Kidney (tissue), 14 donors: Measurements from ENCODE around the gene ANXA2R. TPM values are rescaled to one million over a fixed set of nuclear protein-coding genes. Genes with fewer than 3 reads are reported as not detected.
A peak's percentile ranks its signal among the peaks of the same experiment; 100 is the strongest.

Source experiments
- DNase-seq, 5 donors: peaks; one replicate each; pipeline ENCODE4 v3.0.0-alpha.2; 2013 to 2020
- FAIRE-seq: peaks from 2 replicates; lab custom pipeline; 2012; peaks lifted over from hg19 to GRCh38; lab: Jason Lieb, UNC
- H3K27ac ChIP-seq, 2 donors: one replicate each; pipeline ENCODE4 v1.7.0; 2013; ENCODE audit warnings: low read depth in 2 of 2, low read length in 2 of 2, inconsistent platforms in 1 of 2
- H3K27me3 ChIP-seq: one replicate; pipeline ENCODE4 v1.7.1; 2013; ENCODE audit warnings: low read length, inconsistent platforms; ENCODE audit not compliant: control insufficient read depth, insufficient read depth
- H3K36me3 ChIP-seq, 3 donors: one replicate each; pipeline versions ENCODE4 v1.7.0 to v1.7.1; 2013; ENCODE audit warnings: low read length in 3 of 3, control low read depth in 1 of 3, inconsistent platforms in 1 of 3; ENCODE audit not compliant: insufficient read depth in 3 of 3, control insufficient read depth in 2 of 3
- H3K4me1 ChIP-seq, 3 donors: one replicate each; pipeline versions ENCODE4 v1.7.0 to v1.7.1; 2013; ENCODE audit warnings: low read length in 3 of 3, inconsistent platforms in 1 of 3, low read depth in 1 of 3; ENCODE audit not compliant: control insufficient read depth in 2 of 3, insufficient read depth in 2 of 3
- H3K4me3 ChIP-seq, 3 donors: one replicate each; pipeline versions ENCODE4 v1.7.0 to v1.8.1; 2013; ENCODE audit warnings: low read length in 3 of 3, control low read depth in 1 of 3, inconsistent platforms in 1 of 3
- H3K9ac ChIP-seq, 3 donors: one replicate each; pipeline versions ENCODE4 v1.7.0 to v1.7.1; 2013; ENCODE audit warnings: low read length in 3 of 3, control low read depth in 1 of 3, inconsistent platforms in 1 of 3
- H3K9me3 ChIP-seq, 3 donors: one replicate each; pipeline versions ENCODE4 v1.7.0 to v1.7.1; 2013; ENCODE audit warnings: low read length in 3 of 3, control low read depth in 1 of 3, inconsistent platforms in 1 of 3; ENCODE audit not compliant: control insufficient read depth in 2 of 3, insufficient read depth in 1 of 3
- intact Hi-C: fragments of 100-400 bp; cut with DNase I; formaldehyde crosslinking; loops from one replicate; pipeline ENCODE4 v1.11.1; 2022
- polyA plus RNA-seq: library from polyadenylated mRNA; stranded (reverse); fragments of 350-450 nt; fragmentation: Illumina TruSeq; extraction: RNeasy Lipid Tissue Mini Kit (QIAGEN cat#74804); gene quantifications from one replicate; pipeline ENCODE4 v1.2.3, GENCODE V29; 2014; ENCODE audit warnings: low read depth, low replicate concordance; ENCODE audit not compliant: insufficient read depth
- total RNA-seq: library from RNA; stranded (reverse); fragmentation: NEBNext Ultra II Directional; extraction: Animal tissue kit (Norgen Biotek cat#: 25700); gene quantifications from one replicate; pipeline ENCODE4 v1.2.1, GENCODE V29; 2021
- TF ChIP-seq, protein P1 (sequence below): IDR thresholded peaks from 3 replicates; pipeline ENCODE4 v1.5.1; 2012; ENCODE audit warnings: mild to moderate bottlenecking, moderate library complexity, borderline replicate concordance; ENCODE audit not compliant: insufficient read depth; ENCODE audit errors: extremely low read depth
- donor health status: control.
- donor health status: control.
- donor health status: control.
- donor health status: control.
- donor health status: control.
- donor health status: DM: yes; HTN: yes; CAD: no.
- donor health status: Normal renal cell carcinoma (clear cell type).

ANXA2R gene
- total and polyA plus RNA-seq, 2 donors from 2014 or later, result 2.0 to 4.6 TPM

DNA sequence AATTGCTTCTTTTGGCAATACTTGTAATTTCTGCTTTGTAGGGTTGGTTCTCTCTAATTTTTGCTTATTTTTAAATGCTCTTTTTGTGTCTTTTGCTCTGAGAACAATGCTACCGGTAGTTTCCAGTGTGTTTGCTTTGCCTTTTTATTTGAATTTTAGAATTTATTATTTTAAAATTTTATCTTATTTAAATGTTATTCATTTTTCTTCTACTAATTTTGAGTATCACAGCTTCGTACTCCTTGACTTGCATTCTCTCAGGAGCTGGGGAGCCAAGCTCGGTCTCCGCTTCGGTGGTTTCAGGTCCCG, 45.9 kb downstream of the ANXA2R start:
- no peak for DNase-seq
- TF ChIP-seq, protein P1, sequence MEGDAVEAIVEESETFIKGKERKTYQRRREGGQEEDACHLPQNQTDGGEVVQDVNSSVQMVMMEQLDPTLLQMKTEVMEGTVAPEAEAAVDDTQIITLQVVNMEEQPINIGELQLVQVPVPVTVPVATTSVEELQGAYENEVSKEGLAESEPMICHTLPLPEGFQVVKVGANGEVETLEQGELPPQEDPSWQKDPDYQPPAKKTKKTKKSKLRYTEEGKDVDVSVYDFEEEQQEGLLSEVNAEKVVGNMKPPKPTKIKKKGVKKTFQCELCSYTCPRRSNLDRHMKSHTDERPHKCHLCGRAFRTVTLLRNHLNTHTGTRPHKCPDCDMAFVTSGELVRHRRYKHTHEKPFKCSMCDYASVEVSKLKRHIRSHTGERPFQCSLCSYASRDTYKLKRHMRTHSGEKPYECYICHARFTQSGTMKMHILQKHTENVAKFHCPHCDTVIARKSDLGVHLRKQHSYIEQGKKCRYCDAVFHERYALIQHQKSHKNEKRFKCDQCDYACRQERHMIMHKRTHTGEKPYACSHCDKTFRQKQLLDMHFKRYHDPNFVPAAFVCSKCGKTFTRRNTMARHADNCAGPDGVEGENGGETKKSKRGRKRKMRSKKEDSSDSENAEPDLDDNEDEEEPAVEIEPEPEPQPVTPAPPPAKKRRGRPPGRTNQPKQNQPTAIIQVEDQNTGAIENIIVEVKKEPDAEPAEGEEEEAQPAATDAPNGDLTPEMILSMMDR, result no peak
- Histone ChIP-seq H3K36me3 (no peaks in the 10 kb centered on the region), H3K27me3 (peaks cover 90% of the 10 kb centered on the region), H3K4me3 (peak overlapping the region in 2 of 3 donors; percentile 55 to 61), H3K9ac (peak overlapping the region in 1 of 3 donors; percentile 21), H3K9me3 (peaks cover 0 to 12% (median 0%) of the 10 kb centered on the region in 3 donors), H3K4me1 (peaks cover 0 to 4% (median 3%) of the 10 kb centered on the region in 3 donors), H3K27ac (peak overlapping the region; percentile 68 to 78)
- intact Hi-C loops, result no loop called here
- FAIRE-seq, result no peak

DNA sequence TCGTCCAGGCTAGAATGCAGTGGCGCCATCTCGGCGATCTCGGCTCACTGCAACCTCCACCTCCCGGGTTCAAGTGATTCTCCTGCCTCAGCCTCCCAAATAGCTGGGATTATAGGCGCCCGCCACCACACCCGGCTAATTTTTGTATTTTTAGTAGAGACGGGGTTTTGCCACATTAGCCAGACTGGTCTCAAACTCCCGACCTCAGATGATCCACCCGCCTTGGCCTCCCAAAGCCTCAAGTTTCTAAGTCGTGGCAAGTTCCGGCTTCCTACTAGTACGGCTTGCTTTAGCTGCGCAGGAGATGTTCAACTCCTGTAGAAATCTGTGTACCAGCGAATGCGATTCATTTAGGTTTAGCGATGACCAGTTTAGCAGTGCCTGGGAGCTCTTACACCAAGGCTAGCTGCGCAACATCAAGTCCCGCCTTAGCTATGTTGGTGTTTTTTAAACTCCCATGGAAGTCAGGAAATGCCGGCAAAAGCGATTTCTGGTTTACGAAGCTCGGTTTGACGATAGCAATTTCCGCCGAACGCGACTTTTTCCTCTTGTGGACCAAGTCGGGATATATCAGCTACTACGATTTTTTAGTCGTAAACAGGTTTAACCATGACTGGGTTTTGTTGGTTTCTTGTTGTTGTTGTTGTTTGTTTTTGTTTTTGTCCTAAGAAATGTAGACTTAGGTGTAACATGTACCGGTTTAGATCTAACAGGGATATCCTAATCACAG, 46.4 kb downstream of the ANXA2R start:
- FAIRE-seq, result no peak
- intact Hi-C loops, result no loop called here
- DNase-seq, result peak in 3 of 5 donors; percentile 30 to 58 (median 37)

DNA sequence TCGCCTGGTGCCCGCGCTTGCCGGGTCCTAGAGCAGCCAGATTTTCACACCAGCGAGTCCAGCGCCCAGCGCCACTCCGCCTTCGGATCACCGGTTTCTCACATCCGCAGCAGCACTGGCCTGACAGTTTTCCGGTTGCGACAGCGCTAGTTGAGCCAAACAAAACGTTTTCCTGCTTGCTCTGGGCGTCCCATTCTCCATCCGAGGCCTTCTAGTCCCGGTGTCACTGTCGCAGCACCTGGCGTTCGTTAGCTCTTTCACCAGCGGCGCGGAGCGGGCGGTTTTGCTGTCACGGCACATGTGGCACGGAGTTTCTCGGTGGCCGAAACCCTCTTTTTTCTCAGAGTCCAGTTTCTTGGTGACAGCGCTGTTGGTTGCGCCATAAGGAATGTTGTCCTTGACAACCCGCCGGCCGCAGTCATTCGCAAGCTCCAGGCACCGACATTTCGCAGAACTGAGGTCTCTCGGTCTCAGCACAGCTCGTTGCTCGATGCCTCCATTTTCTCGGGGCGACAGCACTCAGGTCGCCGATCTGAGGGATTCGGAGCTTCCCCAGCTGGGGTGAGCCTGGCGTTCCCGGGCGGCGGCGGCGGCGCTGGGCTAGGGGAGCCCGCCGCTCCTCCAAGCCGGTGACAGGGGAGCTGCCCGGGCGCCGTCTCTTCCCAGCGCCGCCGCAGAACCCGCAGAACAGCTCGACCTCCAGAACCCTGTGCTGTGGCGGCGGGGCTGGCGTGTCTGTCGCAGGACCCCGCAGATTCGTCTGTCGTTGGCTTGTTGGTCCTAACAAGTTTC, 47.8 kb downstream of the ANXA2R start:
- H3K9ac ChIP-seq, result peak overlapping the region in 2 of 3 donors; percentile 46 to 66
- intact Hi-C loops, result no loop called here
- FAIRE-seq, result no peak

More for the DNA sequence above, 46.4 kb downstream of the ANXA2R start:
- TF ChIP-seq, protein P1, result no peak
- Histone ChIP-seq H3K27ac (peak overlapping the region; percentile 68 to 78), H3K4me1 (peaks cover 0 to 4% (median 3%) of the 10 kb centered on the region in 3 donors), H3K9ac (peak overlapping the region in 2 of 3 donors; percentile 21 to 28), H3K27me3 (peaks cover 88% of the 10 kb centered on the region), H3K4me3 (peak overlapping the region in 2 of 3 donors; percentile 47 to 49), H3K9me3 (peaks cover 0 to 12% (median 0%) of the 10 kb centered on the region in 3 donors), H3K36me3 (no peaks in the 10 kb centered on the region)

More for the DNA sequence above, 47.8 kb downstream of the ANXA2R start:
- peak; percentile 74 to 95 (median 79) for DNase-seq
- Histone ChIP-seq H3K4me3 (peak overlapping the region; percentile 32 to 62 (median 61)), H3K9me3 (peaks cover 0 to 16% (median 0%) of the 10 kb centered on the region in 3 donors), H3K27ac (peak overlapping the region; percentile 88 to 94), H3K27me3 (peaks cover 74% of the 10 kb centered on the region), H3K4me1 (peaks cover 0 to 4% (median 3%) of the 10 kb centered on the region in 3 donors), H3K36me3 (no peaks in the 10 kb centered on the region)
- TF ChIP-seq, protein P1, result no peak
